ENCODE measurements around the gene CDC42SE2. TPM values are rescaled to one million over a fixed set of nuclear protein-coding genes. Genes with fewer than 3 reads are reported as not detected.

The CDC42SE2 gene
- total and polyA plus RNA-seq, 3 experiments from 2014 or later: 125 to 460 (median 131) TPM

DNA sequence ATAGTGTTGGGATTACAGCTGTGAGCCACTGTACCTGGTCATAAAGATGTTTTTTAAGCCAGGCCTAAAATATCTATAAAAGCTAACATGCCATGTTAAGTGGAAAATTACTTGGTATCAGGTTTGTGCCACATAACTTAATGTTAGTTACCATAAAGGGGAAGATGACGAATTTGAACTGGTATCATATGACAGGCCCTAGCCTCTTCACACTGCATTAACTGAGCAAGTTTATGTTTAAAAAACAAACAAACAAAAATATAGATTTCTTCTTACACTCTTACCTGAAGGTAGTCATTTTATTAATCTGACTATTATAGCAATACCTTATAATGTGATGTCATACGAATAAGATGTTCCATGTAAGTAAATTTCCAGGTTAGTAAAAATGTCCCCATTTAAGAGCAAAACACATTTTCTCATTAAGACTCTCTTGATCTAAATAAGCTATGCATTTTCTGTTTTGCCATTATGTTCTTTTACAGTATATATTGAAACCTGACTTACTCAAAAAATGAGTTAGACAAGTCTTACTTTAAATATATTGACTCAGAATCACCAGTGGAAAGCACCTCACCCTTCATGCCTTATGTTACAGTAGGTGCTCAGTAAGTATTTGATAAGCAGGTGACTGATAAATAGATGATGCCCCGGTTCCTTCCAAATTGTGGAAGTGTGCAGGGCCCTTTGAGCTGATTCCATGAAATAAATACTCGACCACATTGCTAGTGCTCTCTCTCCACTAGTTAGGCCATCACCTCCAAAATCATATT, 125.4 kb downstream of the CDC42SE2 start:
- peaks cover 26% of the 10 kb centered on the region for H3K36me3 ChIP-seq (ENCODE audit: insufficient read depth, low read length)
- CTCF ChIA-PET: no interaction called here
- Mint-ChIP-seq H3K36me3 (peaks cover 0 to 94% (median 29%) of the 10 kb centered on the region in 3 donors), H3K27me3 (no peaks in the 10 kb centered on the region), H3K4me1 (peaks cover 74 to 99% (median 88%) of the 10 kb centered on the region in 3 donors), H3K4me3 (peak overlapping the region in 2 of 7 donors; percentile 19 to 59), H3K27ac (peak overlapping the region; percentile 71 to 97 (median 89)), H3K9me3 (no peaks in the 10 kb centered on the region)
- no peak for DNase-seq
- no peak overlapping the region for H3K4me3 ChIP-seq (ENCODE audit: low read length)
- no peak overlapping the region for H3K27ac ChIP-seq (ENCODE audit: low read depth, low read length)
- H3K4me1 ChIP-seq (ENCODE audit: insufficient read depth, low read length): peaks cover 44% of the 10 kb centered on the region
- no peaks in the 10 kb centered on the region for H3K27me3 ChIP-seq (ENCODE audit: insufficient read depth, low read length, poor library complexity, severe bottlenecking)
- POLR2A ChIA-PET: interaction anchor here (0.6 to 1.0 kb wide), 2 partner anchors 104 to 227 kb away, joined by 3 to 4 read pairs; no protein-coding TSS in a partner anchor
- H3K9me3 ChIP-seq (ENCODE audit: low read length): no peaks in the 10 kb centered on the region

DNA sequence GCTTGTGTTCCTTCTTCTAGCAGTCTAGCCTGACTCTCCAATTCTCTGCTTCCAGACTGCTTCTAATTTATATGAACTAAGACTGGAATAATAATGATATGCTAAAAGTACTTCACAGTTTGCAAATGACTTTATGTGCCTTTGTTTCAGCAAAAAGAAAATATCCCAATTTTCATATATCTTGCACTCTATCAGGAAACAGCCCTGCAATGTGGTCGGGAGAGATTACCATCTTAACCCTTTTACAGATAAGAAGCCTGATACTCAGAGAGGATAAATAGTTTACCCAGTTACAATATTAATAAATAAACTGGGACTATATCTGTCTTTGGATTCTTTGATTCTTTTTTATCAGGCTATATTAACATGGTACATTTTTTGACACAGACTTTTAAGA, 126.0 kb downstream of the CDC42SE2 start:
- CTCF ChIA-PET: interaction anchor here (1.3 kb wide), 1 partner anchor 8 kb away, joined by 5 read pairs; no protein-coding TSS in a partner anchor
- H3K36me3 ChIP-seq (ENCODE audit: insufficient read depth, low read length): peaks cover 27% of the 10 kb centered on the region
- peaks cover 44% of the 10 kb centered on the region for H3K4me1 ChIP-seq (ENCODE audit: insufficient read depth, low read length)

DNA sequence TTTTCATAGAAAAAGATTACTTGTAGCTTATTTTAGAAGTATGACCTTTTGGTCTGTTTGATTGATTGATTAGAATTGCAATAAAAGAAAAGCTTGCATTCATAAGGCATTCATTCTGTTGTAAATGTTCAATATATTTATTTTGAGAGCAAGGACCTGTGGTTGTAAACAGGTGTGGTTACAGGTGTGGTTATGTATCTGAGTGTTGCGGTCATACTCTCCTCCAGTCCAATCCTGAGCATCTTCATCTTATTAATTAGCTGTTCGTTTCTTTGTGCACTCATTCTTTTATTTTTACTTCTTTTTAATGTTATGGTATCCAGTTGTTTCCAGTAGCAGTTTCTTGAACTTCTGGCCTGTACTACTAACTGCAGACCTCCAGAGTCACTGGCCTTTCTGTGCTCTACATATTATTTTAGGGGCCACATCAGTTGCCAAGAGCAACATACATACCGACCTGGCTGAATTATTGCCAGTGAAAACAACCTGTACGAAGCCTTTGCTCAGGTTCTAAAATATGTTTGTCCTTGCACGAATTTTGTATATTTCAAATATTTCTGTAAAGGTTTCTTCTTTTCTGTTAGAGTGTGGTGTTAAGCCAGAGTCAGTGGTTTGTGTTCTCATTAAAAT, 128.7 kb downstream of the CDC42SE2 start:
- peak overlapping the region; percentile 19 to 70 (median 57) for H3K4me3 Mint-ChIP-seq
- no peaks in the 10 kb centered on the region for H3K27me3 Mint-ChIP-seq
- H3K4me1 Mint-ChIP-seq: peaks cover 79 to 96% (median 91%) of the 10 kb centered on the region in 3 donors
- H3K9me3 ChIP-seq (ENCODE audit: low read length): no peaks in the 10 kb centered on the region
- no peaks in the 10 kb centered on the region for H3K9me3 Mint-ChIP-seq
- no peak overlapping the region for H3K27ac ChIP-seq (ENCODE audit: low read depth, low read length)
- POLR2A ChIA-PET: interaction anchor here (0.6 to 0.8 kb wide), 2 partner anchors 24 to 80 kb away, joined by 3 read pairs; no protein-coding TSS in a partner anchor
- H3K27me3 ChIP-seq (ENCODE audit: insufficient read depth, low read length, poor library complexity, severe bottlenecking): no peaks in the 10 kb centered on the region
- DNase-seq: peak in 1 of 5 donors; percentile 25
- H3K36me3 Mint-ChIP-seq: peaks cover 7 to 92% (median 45%) of the 10 kb centered on the region in 3 donors
- CTCF ChIA-PET: interaction anchor here (1.0 to 1.7 kb wide), 4 partner anchors 9 to 140 kb away, joined by 3 to 6 read pairs (median 4); no protein-coding TSS in a partner anchor
- H3K4me1 ChIP-seq (ENCODE audit: insufficient read depth, low read length): peaks cover 63% of the 10 kb centered on the region
- H3K36me3 ChIP-seq (ENCODE audit: insufficient read depth, low read length): peaks cover 27% of the 10 kb centered on the region
- H3K4me3 ChIP-seq (ENCODE audit: low read length): no peak overlapping the region
- H3K27ac Mint-ChIP-seq: peak overlapping the region; percentile 78 to 98 (median 95)

More for the DNA sequence above, 126.0 kb downstream of the CDC42SE2 start:
- Mint-ChIP-seq H3K9me3 (no peaks in the 10 kb centered on the region), H3K27ac (peak overlapping the region; percentile 71 to 97 (median 89)), H3K36me3 (peaks cover 0 to 94% (median 29%) of the 10 kb centered on the region in 3 donors), H3K27me3 (no peaks in the 10 kb centered on the region), H3K4me3 (peak overlapping the region in 5 of 7 donors; percentile 12 to 73 (median 35)), H3K4me1 (peaks cover 72 to 97% (median 86%) of the 10 kb centered on the region in 3 donors)
- Histone ChIP-seq H3K27ac (ENCODE audit: low read depth, low read length) (no peak overlapping the region), H3K27me3 (ENCODE audit: insufficient read depth, low read length, poor library complexity, severe bottlenecking) (no peaks in the 10 kb centered on the region), H3K9me3 (ENCODE audit: low read length) (no peaks in the 10 kb centered on the region), H3K4me3 (ENCODE audit: low read length) (no peak overlapping the region)
- POLR2A ChIA-PET: interaction anchor here (1.0 kb wide), 1 partner anchor 104 kb away, joined by 4 read pairs; no protein-coding TSS in a partner anchor
- no peak for DNase-seq

DNA sequence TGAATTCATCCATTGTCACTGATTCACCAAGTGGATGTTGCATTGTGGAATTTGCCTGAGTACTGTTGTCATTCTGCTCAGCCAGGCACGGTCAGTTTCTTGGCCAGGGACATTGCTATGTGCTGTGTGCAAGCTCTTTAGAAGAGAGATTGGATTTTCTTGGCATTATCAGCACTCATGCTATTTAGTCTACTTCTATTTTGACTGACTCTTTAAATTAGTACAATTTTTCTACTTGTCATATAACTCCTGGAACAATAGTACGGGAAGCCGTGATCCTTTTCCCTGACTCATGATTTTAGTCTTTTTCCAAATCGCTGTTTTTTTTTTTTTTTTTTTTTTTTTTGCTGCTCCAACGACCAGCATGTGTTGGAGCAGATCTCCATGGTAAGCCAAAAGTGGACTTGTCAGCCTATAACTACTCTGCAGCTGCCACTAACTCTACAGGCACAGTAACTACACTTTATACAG, 129.7 kb downstream of the CDC42SE2 start:
- Histone ChIP-seq H3K4me3 (ENCODE audit: low read length) (no peak overlapping the region), H3K4me1 (ENCODE audit: insufficient read depth, low read length) (peaks cover 63% of the 10 kb centered on the region), H3K9me3 (ENCODE audit: low read length) (no peaks in the 10 kb centered on the region), H3K36me3 (ENCODE audit: insufficient read depth, low read length) (peaks cover 28% of the 10 kb centered on the region), H3K27me3 (ENCODE audit: insufficient read depth, low read length, poor library complexity, severe bottlenecking) (no peaks in the 10 kb centered on the region), H3K27ac (ENCODE audit: low read depth, low read length) (peak overlapping the region; percentile 45)
- Mint-ChIP-seq H3K27me3 (peaks cover 0 to 2% of the 10 kb centered on the region in 2 donors), H3K27ac (peak overlapping the region; percentile 78 to 98 (median 95)), H3K4me1 (peaks cover 78 to 94% (median 87%) of the 10 kb centered on the region in 3 donors), H3K36me3 (peaks cover 13 to 91% (median 52%) of the 10 kb centered on the region in 3 donors), H3K4me3 (peak overlapping the region in 6 of 7 donors; percentile 24 to 69 (median 57)), H3K9me3 (no peaks in the 10 kb centered on the region)
- DNase-seq: no peak
- CTCF ChIA-PET: interaction anchor here (0.7 to 1.2 kb wide), 3 partner anchors 13 to 131 kb away, joined by 3 read pairs; no protein-coding TSS in a partner anchor
- POLR2A ChIA-PET: interaction anchor here (0.6 to 0.7 kb wide), 2 partner anchors 11 to 128 kb away, joined by 3 to 7 read pairs; no protein-coding TSS in a partner anchor

DNA sequence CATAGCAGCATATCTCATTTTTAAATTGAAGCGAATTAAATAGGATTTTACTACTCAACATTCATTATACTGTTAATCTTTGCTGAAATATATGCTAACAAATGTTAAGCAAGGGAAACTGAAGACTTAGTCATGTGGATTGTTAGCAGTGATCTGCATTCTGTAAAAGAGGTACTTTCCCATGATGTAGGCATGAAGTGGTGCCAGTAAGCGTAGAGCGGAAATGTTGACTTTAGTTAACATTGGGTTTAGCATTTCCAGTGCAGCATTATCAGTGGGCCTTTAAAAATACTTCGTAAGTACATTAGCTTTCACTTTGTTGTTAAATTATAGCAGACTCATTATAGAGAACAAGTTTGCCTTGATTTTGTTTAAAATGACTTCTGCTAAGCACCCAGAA, 130.3 kb downstream of the CDC42SE2 start:
- Mint-ChIP-seq H3K4me3 (peak overlapping the region; percentile 7 to 69 (median 57)), H3K27me3 (peaks cover 0 to 2% of the 10 kb centered on the region in 2 donors), H3K4me1 (peaks cover 79 to 93% (median 81%) of the 10 kb centered on the region in 3 donors), H3K27ac (peak overlapping the region; percentile 78 to 98 (median 95)), H3K9me3 (no peaks in the 10 kb centered on the region), H3K36me3 (peaks cover 17 to 93% (median 53%) of the 10 kb centered on the region in 3 donors)
- Histone ChIP-seq H3K4me3 (ENCODE audit: low read length) (no peak overlapping the region), H3K9me3 (ENCODE audit: low read length) (no peaks in the 10 kb centered on the region), H3K27me3 (ENCODE audit: insufficient read depth, low read length, poor library complexity, severe bottlenecking) (no peaks in the 10 kb centered on the region), H3K4me1 (ENCODE audit: insufficient read depth, low read length) (peaks cover 63% of the 10 kb centered on the region), H3K27ac (ENCODE audit: low read depth, low read length) (peak overlapping the region; percentile 45), H3K36me3 (ENCODE audit: insufficient read depth, low read length) (peaks cover 33% of the 10 kb centered on the region)
- CTCF ChIA-PET: interaction anchor here (0.9 to 1.2 kb wide), 2 partner anchors 24 to 131 kb away, joined by 3 read pairs; no protein-coding TSS in a partner anchor
- POLR2A ChIA-PET: interaction anchor here (0.6 kb wide), 1 partner anchor 129 kb away, joined by 3 read pairs; no protein-coding TSS in a partner anchor
- peak in 4 of 5 donors; percentile 38 to 73 (median 67) for DNase-seq

DNA sequence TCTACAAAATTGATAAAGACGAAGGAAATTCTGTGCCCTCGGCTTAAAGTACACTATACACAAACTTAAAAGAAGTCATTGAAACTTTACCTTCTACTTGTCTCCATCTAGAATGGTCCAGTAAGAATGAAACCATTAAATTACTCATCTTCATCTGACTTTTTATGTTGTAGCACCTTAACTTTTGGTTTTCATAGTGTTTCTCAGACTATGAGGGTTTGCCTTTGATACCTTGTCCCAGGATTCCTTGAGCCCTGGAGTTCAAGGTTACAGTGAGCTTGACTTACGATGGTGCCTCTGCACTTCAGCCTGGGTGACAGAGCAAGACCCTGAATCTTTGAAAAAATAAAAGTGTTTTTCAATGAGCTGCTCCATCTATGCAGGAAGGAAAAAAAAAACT, 132.2 kb downstream of the CDC42SE2 start:
- Histone ChIP-seq H3K27ac (ENCODE audit: low read depth, low read length) (no peak overlapping the region), H3K4me1 (ENCODE audit: insufficient read depth, low read length) (peaks cover 57% of the 10 kb centered on the region), H3K9me3 (ENCODE audit: low read length) (no peaks in the 10 kb centered on the region), H3K36me3 (ENCODE audit: insufficient read depth, low read length) (peaks cover 38% of the 10 kb centered on the region), H3K4me3 (ENCODE audit: low read length) (no peak overlapping the region), H3K27me3 (ENCODE audit: insufficient read depth, low read length, poor library complexity, severe bottlenecking) (no peaks in the 10 kb centered on the region)
- Mint-ChIP-seq H3K36me3 (peaks cover 29 to 88% (median 58%) of the 10 kb centered on the region in 3 donors), H3K9me3 (peaks cover 3 to 6% (median 4%) of the 10 kb centered on the region in 5 donors), H3K27me3 (peaks cover 0 to 2% of the 10 kb centered on the region in 2 donors), H3K4me1 (peaks cover 70 to 85% (median 77%) of the 10 kb centered on the region in 3 donors), H3K4me3 (peak overlapping the region; percentile 3 to 81 (median 35)), H3K27ac (peak overlapping the region; percentile 80 to 98 (median 96))
- POLR2A ChIA-PET: interaction anchor here (2.6 kb wide), 1 partner anchor 12 kb away, joined by 7 read pairs; no protein-coding TSS in a partner anchor
- CTCF ChIA-PET: interaction anchor here (0.9 to 1.7 kb wide), 3 partner anchors 10 to 133 kb away, joined by 3 to 4 read pairs (median 3); no protein-coding TSS in a partner anchor
- no peak for DNase-seq

DNA sequence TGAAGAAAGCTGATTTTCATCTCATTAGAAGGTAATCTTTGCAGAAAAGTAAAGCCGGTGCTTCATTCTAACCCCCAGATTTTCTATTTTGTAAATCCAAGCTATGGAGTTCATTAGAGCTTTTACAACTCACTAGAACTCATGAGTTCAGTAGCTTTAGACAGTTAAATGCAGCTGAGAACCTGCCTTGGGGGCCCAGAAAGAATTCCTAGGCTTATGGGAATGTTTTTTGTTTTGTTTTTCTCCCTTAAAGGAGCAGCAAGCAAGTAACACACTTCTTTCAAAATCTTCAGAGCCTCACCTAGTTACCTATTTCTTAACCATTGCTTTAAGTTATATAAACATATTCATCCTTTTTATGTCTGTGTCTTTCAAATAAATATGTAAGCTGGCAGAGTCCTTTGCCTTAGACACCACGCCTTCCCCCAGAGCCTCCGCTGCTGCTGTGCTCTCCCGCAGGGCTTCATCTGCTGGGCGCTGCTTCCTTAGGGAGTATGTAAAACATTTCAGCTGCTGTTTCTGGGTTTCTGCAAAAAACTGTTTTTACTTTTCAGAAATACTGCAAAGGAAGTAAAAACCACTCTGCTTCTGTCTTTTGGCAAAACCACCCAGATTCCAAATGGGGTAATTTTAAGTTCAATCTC, 132.9 kb downstream of the CDC42SE2 start:
- H3K27me3 Mint-ChIP-seq: peaks cover 0 to 2% of the 10 kb centered on the region in 2 donors
- POLR2A ChIA-PET: interaction anchor here (2.6 kb wide), 1 partner anchor 12 kb away, joined by 7 read pairs; no protein-coding TSS in a partner anchor
- H3K9me3 Mint-ChIP-seq: peaks cover 3 to 7% (median 5%) of the 10 kb centered on the region in 5 donors
- H3K4me1 Mint-ChIP-seq: peaks cover 65 to 78% (median 70%) of the 10 kb centered on the region in 3 donors
- H3K36me3 ChIP-seq (ENCODE audit: insufficient read depth, low read length): peaks cover 40% of the 10 kb centered on the region
- peak overlapping the region; percentile 75 to 98 (median 96) for H3K27ac Mint-ChIP-seq
- CTCF ChIA-PET: interaction anchor here (0.9 to 1.7 kb wide), 2 partner anchors 11 to 14 kb away, joined by 3 to 4 read pairs; no protein-coding TSS in a partner anchor
- peak overlapping the region in 5 of 7 donors; percentile 11 to 48 (median 43) for H3K4me3 Mint-ChIP-seq
- no peak overlapping the region for H3K4me3 ChIP-seq (ENCODE audit: low read length)
- H3K9me3 ChIP-seq (ENCODE audit: low read length): no peaks in the 10 kb centered on the region
- no peak overlapping the region for H3K27ac ChIP-seq (ENCODE audit: low read depth, low read length)
- DNase-seq: no peak
- H3K4me1 ChIP-seq (ENCODE audit: insufficient read depth, low read length): peaks cover 54% of the 10 kb centered on the region
- H3K36me3 Mint-ChIP-seq: peaks cover 30 to 84% (median 55%) of the 10 kb centered on the region in 3 donors
- no peaks in the 10 kb centered on the region for H3K27me3 ChIP-seq (ENCODE audit: insufficient read depth, low read length, poor library complexity, severe bottlenecking)
